HFF-Myc (cell line): Measurements from ENCODE around the gene RGS2.

Experiments used
- DNase-seq: peaks from one replicate; pipeline ENCODE4 v3.0.0-alpha.2; 2011; ENCODE audit warnings: low read depth; ENCODE audit errors: extremely low read depth
- H3K4me3 ChIP-seq: replicated peaks from 2 replicates; pipeline ENCODE4 v1.5.1; 2011; ENCODE audit warnings: low read depth, mild to moderate bottlenecking, control low read depth, low read length
- TF ChIP-seq, protein P1 (sequence below): IDR thresholded peaks from 2 replicates; pipeline ENCODE4 v1.5.1; 2012; ENCODE audit warnings: mild to moderate bottlenecking, low read depth, low read length, control low read depth; ENCODE audit errors: missing control alignments

Gene RGS2

GRCh38 chr1:192810253-192810880 lies 1.5 kb downstream of the RGS2 start:
- TF ChIP-seq, protein P1, sequence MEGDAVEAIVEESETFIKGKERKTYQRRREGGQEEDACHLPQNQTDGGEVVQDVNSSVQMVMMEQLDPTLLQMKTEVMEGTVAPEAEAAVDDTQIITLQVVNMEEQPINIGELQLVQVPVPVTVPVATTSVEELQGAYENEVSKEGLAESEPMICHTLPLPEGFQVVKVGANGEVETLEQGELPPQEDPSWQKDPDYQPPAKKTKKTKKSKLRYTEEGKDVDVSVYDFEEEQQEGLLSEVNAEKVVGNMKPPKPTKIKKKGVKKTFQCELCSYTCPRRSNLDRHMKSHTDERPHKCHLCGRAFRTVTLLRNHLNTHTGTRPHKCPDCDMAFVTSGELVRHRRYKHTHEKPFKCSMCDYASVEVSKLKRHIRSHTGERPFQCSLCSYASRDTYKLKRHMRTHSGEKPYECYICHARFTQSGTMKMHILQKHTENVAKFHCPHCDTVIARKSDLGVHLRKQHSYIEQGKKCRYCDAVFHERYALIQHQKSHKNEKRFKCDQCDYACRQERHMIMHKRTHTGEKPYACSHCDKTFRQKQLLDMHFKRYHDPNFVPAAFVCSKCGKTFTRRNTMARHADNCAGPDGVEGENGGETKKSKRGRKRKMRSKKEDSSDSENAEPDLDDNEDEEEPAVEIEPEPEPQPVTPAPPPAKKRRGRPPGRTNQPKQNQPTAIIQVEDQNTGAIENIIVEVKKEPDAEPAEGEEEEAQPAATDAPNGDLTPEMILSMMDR = no peak
- peak overlapping the region; percentile 71 for H3K4me3 ChIP-seq
- no peak for DNase-seq

DNA sequence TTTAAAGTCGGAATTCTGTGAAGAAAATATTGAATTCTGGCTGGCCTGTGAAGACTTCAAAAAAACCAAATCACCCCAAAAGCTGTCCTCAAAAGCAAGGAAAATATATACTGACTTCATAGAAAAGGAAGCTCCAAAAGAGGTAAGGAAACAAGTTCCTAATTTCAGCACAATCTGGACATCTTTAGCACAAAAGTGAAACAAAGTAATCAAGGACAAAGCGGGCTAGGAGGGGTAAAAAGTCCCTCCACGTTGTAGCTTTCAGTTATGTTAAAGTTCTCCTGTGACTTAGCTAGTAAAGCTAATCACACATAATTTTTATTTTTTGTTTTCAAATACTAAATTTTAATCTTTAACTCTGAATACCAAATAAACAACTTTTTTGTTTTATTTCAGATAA lies 2.2 kb downstream of the RGS2 start:
- TF ChIP-seq, protein P1 = no peak
- H3K4me3 ChIP-seq = peak overlapping the region; percentile 71
- DNase-seq = no peak

- H3K4me3 ChIP-seq = peak overlapping the region; percentile 71
- DNase-seq = no peak
- TF ChIP-seq, protein P1 = no peak
Observed at GRCh38 chr1:192811594-192812239, 2.9 kb downstream of the RGS2 start.

- TF ChIP-seq, protein P1 = no peak
- no peak overlapping the region for H3K4me3 ChIP-seq
- no peak for DNase-seq
Observed at GRCh38 chr1:192812420-192813209, 3.8 kb downstream of the RGS2 start.

DNA sequence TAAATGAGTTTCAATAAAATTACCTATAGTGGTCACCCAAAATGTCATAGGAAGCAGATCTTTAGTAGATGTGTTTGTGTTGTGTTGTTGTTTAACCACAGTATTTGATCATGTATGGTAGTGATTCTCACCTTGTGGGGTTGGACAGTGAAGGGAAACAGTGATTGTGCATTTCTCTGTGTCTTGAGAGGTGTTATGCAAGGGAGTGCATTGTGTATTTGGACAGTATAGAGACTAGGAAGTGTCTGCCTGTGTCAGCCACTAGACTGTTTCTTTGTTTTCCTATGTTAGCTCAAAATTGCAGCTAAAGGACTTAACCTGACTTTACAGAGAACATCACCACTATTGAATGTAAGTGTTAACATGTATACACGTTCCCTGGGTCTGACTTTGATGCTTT lies 6.0 kb downstream of the RGS2 start:
- TF ChIP-seq, protein P1 = no peak
- no peak for DNase-seq
- no peak overlapping the region for H3K4me3 ChIP-seq

DNA sequence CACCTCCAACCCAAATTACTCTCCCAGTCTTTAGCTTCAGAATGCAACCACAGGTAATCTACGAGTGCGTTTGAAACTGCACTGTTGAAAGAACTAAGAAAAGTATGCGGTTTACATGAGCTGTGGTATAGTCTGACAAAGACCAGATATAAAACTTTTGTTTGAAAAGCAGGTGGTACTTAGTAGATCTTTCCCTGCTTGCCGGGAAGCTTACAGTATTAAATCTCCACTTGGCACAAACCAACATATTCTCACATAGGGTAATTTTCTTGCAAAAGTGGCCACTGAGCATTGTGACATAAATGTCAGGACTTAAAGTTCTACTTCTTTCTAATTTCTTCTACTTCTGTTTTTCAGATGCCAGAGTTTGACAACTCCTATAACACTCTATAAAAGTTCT lies 8.4 kb downstream of the RGS2 start:
- TF ChIP-seq, protein P1 = no peak
- no peak overlapping the region for H3K4me3 ChIP-seq
- DNase-seq = no peak
